Measurements from ENCODE around the gene GPC6.

DNA sequence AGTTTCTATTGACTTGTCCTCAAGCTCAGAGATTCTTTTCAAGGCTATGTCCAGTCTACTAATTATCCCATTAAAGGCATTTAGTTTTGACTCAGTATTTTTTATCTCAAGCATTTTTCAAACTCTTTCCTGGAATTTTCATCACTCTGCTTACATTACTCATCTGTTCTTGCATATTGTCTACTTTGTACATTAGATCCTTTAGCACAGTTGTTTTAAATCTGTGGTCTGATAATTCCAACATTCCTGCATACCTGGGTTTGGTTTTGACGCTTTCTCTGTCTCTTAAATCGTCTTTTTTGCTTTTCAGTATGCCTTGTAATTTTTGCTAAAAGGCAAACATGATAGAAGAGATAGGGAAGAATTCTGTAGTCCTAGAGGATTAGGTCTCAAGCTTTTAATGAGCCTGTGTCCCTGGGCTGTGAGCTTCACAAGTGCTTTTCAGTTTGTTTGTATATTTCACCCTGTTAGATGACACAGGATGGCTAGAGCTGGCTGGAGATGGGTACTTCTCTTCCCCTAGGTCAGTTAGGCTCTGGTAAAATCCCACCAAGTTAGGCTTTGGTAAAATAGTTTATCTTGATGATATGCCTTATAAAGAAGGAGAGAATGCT is 46.1 kb upstream of the GPC6 start:
- TF ChIP-seq, protein P1, sequence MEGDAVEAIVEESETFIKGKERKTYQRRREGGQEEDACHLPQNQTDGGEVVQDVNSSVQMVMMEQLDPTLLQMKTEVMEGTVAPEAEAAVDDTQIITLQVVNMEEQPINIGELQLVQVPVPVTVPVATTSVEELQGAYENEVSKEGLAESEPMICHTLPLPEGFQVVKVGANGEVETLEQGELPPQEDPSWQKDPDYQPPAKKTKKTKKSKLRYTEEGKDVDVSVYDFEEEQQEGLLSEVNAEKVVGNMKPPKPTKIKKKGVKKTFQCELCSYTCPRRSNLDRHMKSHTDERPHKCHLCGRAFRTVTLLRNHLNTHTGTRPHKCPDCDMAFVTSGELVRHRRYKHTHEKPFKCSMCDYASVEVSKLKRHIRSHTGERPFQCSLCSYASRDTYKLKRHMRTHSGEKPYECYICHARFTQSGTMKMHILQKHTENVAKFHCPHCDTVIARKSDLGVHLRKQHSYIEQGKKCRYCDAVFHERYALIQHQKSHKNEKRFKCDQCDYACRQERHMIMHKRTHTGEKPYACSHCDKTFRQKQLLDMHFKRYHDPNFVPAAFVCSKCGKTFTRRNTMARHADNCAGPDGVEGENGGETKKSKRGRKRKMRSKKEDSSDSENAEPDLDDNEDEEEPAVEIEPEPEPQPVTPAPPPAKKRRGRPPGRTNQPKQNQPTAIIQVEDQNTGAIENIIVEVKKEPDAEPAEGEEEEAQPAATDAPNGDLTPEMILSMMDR (IDR thresholded peaks at IDR 0.05; ENCODE audit: low read depth, low read length), result no peak
- TF ChIP-seq POLR2A (IDR thresholded peaks at IDR 0.05; ENCODE audit: extremely low read depth, insufficient read length), result no peak
- TF ChIP-seq, protein P2, sequence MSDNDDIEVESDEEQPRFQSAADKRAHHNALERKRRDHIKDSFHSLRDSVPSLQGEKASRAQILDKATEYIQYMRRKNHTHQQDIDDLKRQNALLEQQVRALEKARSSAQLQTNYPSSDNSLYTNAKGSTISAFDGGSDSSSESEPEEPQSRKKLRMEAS (IDR thresholded peaks at IDR 0.05; ENCODE audit: low read depth, low read length), result no peak

Data from NB4 (cell line).